K562 (cell line): ENCODE measurements around the gene USH2A. TPM values are rescaled to one million over a fixed set of nuclear protein-coding genes. Genes with fewer than 3 reads are reported as not detected.

Experiments used
- ATAC-seq: fragments of 200-7000 bp; cut with Tn5 transposase; 3 replicates; pipeline ENCODE4 v1.9.1; 2020; ENCODE audit warnings: moderate library complexity
- BruUV-seq: library from RNA; stranded (reverse); fragments of 400-500 nt; replicated peaks from 2 replicates; lab custom pipeline; 2021; lab: Mats Ljungman, UMichigan
- CTCF ChIA-PET: fragments of 300-600 bp; formaldehyde crosslinking; extraction: SDS; loops from one replicate; lab custom pipeline; 2021; ENCODE audit warnings: low intra/inter-chr PET ratio; lab: Yijun Ruan, JAX
- POLR2A ChIA-PET: fragments of 300-600, 350-650 bp; sonication (Branson Sonifier 250); formaldehyde crosslinking; extraction: SDS; loops from one replicate; lab custom pipeline; 2021; ENCODE audit warnings: antibody characterized with exemption, inconsistent platforms; lab: Yijun Ruan, JAX
- DNase-seq, 4 experiments: peaks; one replicate each; pipeline versions ENCODE4 v3.0.0 to v3.0.0-alpha.2; 2011 to 2018; ENCODE audit warnings: low spot score in 3 of 4, mixed read lengths in 3 of 4; ENCODE audit errors: extremely low read depth in 1 of 4
- FAIRE-seq: peaks from 2 replicates; lab custom pipeline; 2011; peaks lifted over from hg19 to GRCh38; lab: Jason Lieb, UNC
- H2AFZ ChIP-seq: 2 replicates; pipeline ENCODE4 v1.6.0; 2011; ENCODE audit warnings: low read depth, low read length, control low read depth, inconsistent platforms
- H3K27ac ChIP-seq: fragments of 200-600 bp; 3 replicates; pipeline ENCODE4 v1.8.0; 2011; ENCODE audit warnings: low read depth, mild to moderate bottlenecking, control low read depth, inconsistent platforms, low read length, moderate library complexity, mixed read lengths; ENCODE audit errors: extremely low read depth
- H3K27me3 ChIP-seq, 2 experiments: fragments of 300-600 bp in 1 of 2; 2 replicates in 1 of 2; 3 replicates in 1 of 2; pipeline versions ENCODE4 v1.6.0 to v1.8.0; 2011; ENCODE audit warnings: inconsistent platforms in 2 of 2, low read length in 2 of 2, mild to moderate bottlenecking in 1 of 2, mixed read lengths in 1 of 2, moderate library complexity in 1 of 2; ENCODE audit not compliant: control insufficient read depth in 2 of 2, insufficient read depth in 2 of 2
- H3K36me3 ChIP-seq: fragments of 300-600 bp; 3 replicates; pipeline ENCODE4 v1.8.0; 2011; ENCODE audit warnings: mild to moderate bottlenecking, low read length, inconsistent platforms; ENCODE audit not compliant: control insufficient read depth, insufficient read depth
- H3K4me1 ChIP-seq, 2 experiments: fragments of 200-600 bp in 1 of 2; replicated peaks in 1 of 2; 2 replicates in 1 of 2; 3 replicates in 1 of 2; pipeline versions ENCODE4 v1.5.1 to v1.8.0; 2011; ENCODE audit warnings: inconsistent platforms in 2 of 2, low read length in 2 of 2, mild to moderate bottlenecking in 1 of 2, mixed read lengths in 1 of 2, moderate library complexity in 1 of 2; ENCODE audit not compliant: control insufficient read depth in 2 of 2, insufficient read depth in 2 of 2
- H3K4me2 ChIP-seq: 2 replicates; pipeline ENCODE4 v1.6.1; 2011; ENCODE audit warnings: low read length, control low read depth, inconsistent platforms, mixed read lengths; ENCODE audit not compliant: insufficient read depth
- H3K4me3 ChIP-seq: fragments of 200-600 bp; sonication (generic), shearing (Covaris generic); 2 replicates; pipeline ENCODE4 v1.5.1; 2016; ENCODE audit warnings: control low read depth, inconsistent platforms
- H3K79me2 ChIP-seq: fragments of 200-600 bp; 3 replicates; pipeline ENCODE4 v1.8.0; 2011; ENCODE audit warnings: low read length, inconsistent platforms; ENCODE audit not compliant: control insufficient read depth, insufficient read depth
- H3K9ac ChIP-seq, 2 experiments: 2 replicates each; pipeline versions ENCODE4 v1.6.0 to v1.6.1; 2011; ENCODE audit warnings: low read depth in 2 of 2, low read length in 2 of 2, control low read depth in 1 of 2, inconsistent platforms in 1 of 2, mild to moderate bottlenecking in 1 of 2, mixed read lengths in 1 of 2; ENCODE audit not compliant: insufficient read depth in 1 of 2
- H3K9me1 ChIP-seq: one replicate; pipeline ENCODE4 v1.6.0; 2011; ENCODE audit warnings: inconsistent platforms, mild to moderate bottlenecking, low read length, moderate library complexity; ENCODE audit not compliant: control insufficient read depth, insufficient read depth
- H3K9me3 ChIP-seq: replicated peaks from 2 replicates; pipeline ENCODE4 v1.5.1; 2011; ENCODE audit warnings: low read depth, low read length, inconsistent platforms; ENCODE audit not compliant: control insufficient read depth, insufficient read depth
- H4K20me1 ChIP-seq: replicated peaks from 2 replicates; pipeline ENCODE4 v1.6.1; 2011; ENCODE audit warnings: low read length, inconsistent platforms, mixed read lengths; ENCODE audit not compliant: control insufficient read depth, insufficient read depth
- ADNP ChIP-seq: fragments of 200-800 bp; sonication (Bioruptor generic); IDR thresholded peaks from 2 replicates; pipeline ENCODE4 v1.6.1; 2016; ENCODE audit warnings: missing genetic modification characterization, missing compliant biosample characterization
- ASH1L ChIP-seq: fragments of 450-650 bp; IDR thresholded peaks from 2 replicates; pipeline ENCODE4 v1.6.1; 2018; ENCODE audit warnings: borderline replicate concordance, mild to moderate bottlenecking, low read depth; ENCODE audit not compliant: partially characterized antibody
- BDP1 ChIP-seq: IDR thresholded peaks from 3 replicates; pipeline ENCODE4 v1.6.1; 2011; ENCODE audit not compliant: insufficient read length, insufficient read depth
- HDAC1 ChIP-seq, 2 experiments: fragments of 450-650 bp; IDR thresholded peaks; 2 replicates each; pipeline ENCODE4 v1.6.1; 2016 to 2017; ENCODE audit warnings: inconsistent platforms in 1 of 2, mild to moderate bottlenecking in 1 of 2, moderate library complexity in 1 of 2
- IRF1 ChIP-seq: sonication (generic); formaldehyde crosslinking; IDR thresholded peaks from 2 replicates; pipeline ENCODE4 v1.8.0; 2022; ENCODE audit warnings: missing genetic modification reagents, mild to moderate bottlenecking, borderline replicate concordance
- KDM1A ChIP-seq, 2 experiments: fragments of 450-650 bp; IDR thresholded peaks; 2 replicates each; pipeline ENCODE4 v1.6.1; 2016; ENCODE audit warnings: mild to moderate bottlenecking in 2 of 2
- NFIC ChIP-seq: fragments of 450-650 bp; IDR thresholded peaks from 2 replicates; pipeline ENCODE4 v1.6.1; 2017; ENCODE audit warnings: mild to moderate bottlenecking, inconsistent platforms
- RBM17 ChIP-seq: fragments of 200-400 bp; formaldehyde crosslinking; IDR thresholded peaks from 2 replicates; pipeline ENCODE4 v1.6.1; 2017; ENCODE audit warnings: low read depth, mild to moderate bottlenecking, low read length, borderline replicate concordance
- TOE1 ChIP-seq, 2 experiments: fragments of 450-650 bp in 1 of 2; sonication (generic) in 1 of 2; formaldehyde crosslinking in 1 of 2; IDR thresholded peaks; 2 replicates each; pipeline versions ENCODE4 v1.7.1 to v1.8.0; 2016 to 2022; ENCODE audit warnings: borderline replicate concordance in 2 of 2, mild to moderate bottlenecking in 2 of 2, antibody characterized with exemption in 1 of 2, inconsistent platforms in 1 of 2, low read depth in 1 of 2, missing genetic modification reagents in 1 of 2, moderate library complexity in 1 of 2
- ZNF561 ChIP-seq: fragments of 450-650 bp; formaldehyde crosslinking; conservative IDR thresholded peaks from 2 replicates; pipeline ENCODE4 v1.4.0; 2020; ENCODE audit warnings: mild to moderate bottlenecking, moderate library complexity
- ZNF780A ChIP-seq: fragments of 250-450 bp; sonication (Bioruptor Pico); IDR thresholded peaks from 2 replicates; pipeline ENCODE4 v1.5.0; 2021; ENCODE audit warnings: mild to moderate bottlenecking
- WGBS: fragments of 100-300 bp; shearing (Covaris generic); methylation state at CpG from one replicate; pipeline ENCODE4 v1.1.6; 2016; ENCODE audit warnings: low coverage, mixed read lengths; ENCODE audit not compliant: insufficient coverage; ENCODE audit errors: missing lambda C conversion rate; 5-methylcytosine and 5-hydroxymethylcytosine counted together
- in situ Hi-C: fragments of 300-500 bp; cut with MboI; formaldehyde crosslinking; loops from 4 replicates; pipeline ENCODE4 v1.15.0; 2018; ENCODE audit warnings: inconsistent platforms, mixed read lengths
- intact Hi-C: fragments of 100-400 bp; cut with micrococcal nuclease; formaldehyde crosslinking; loops from 2 replicates; pipeline ENCODE4 v1.14.2; 2022
- polyA plus RNA-seq, 8 experiments: library from polyadenylated mRNA; depleted of rRNA in 4 of 8; stranded (reverse) in 5 of 8; unstranded in 3 of 8; fragments of >200 nt; fragmentation: Nextera tagmentation in 2 of 8; fragmentation: Illumina TruSeq in 1 of 8; extraction: Ambion mirVana in 2 of 8; extraction: Trizol in 1 of 8; gene quantifications; 2 replicates each; pipeline versions ENCODE4 v1.2.1 to v1.2.3, GENCODE V29; 2011 to 2014; ENCODE audit warnings: inconsistent platforms in 1 of 8, missing spikeins in 1 of 8
- total RNA-seq, 7 experiments: library from RNA; depleted of rRNA in 6 of 7; stranded (reverse); fragments of >200 nt in 6 of 7; fragmentation: Illumina TruSeq in 2 of 7; extraction: Trizol in 2 of 7; gene quantifications; 2 replicates each; pipeline versions ENCODE4 v1.2.1 to v1.2.3, GENCODE V29; 2011 to 2021; ENCODE audit warnings: low replicate concordance in 1 of 7
- TF ChIP-seq, protein P1 (sequence below), 2 experiments: fragments of 200-800 bp in 1 of 2; sonication (Bioruptor generic) in 1 of 2; sonication (generic) in 1 of 2; formaldehyde crosslinking in 1 of 2; IDR thresholded peaks in 1 of 2; conservative IDR thresholded peaks in 1 of 2; 2 replicates each; pipeline versions ENCODE4 v1.5.0 to v1.6.1; 2016 to 2020; ENCODE audit warnings: missing compliant biosample characterization in 1 of 2, missing genetic modification characterization in 1 of 2, missing genetic modification reagents in 1 of 2

USH2A gene
- total and polyA plus RNA-seq, 9 of the 15 experiments (the other 6 are each of a cell fraction or from before 2014, with no cell fraction given), result under 0.01 TPM; not detected in 7

DNA sequence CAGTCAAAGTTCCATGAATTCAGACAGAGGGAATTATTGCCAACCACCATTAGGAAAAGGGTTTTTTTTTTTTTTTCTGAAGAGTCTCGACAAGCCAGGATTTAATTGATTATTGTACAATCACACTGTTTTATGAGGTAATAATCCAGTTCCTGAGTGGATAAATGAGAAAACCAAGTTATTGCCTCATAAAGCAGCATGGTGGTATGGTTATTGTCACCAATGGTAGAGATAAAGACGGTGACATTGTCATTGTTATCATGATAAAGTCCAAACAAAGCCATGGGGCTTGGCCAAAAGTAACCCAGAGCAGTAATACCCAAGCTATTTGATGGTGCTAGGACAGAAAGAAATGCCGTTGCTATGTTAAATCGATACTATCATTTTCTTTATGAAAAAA lies 232.8 kb downstream of the USH2A start:
- no peaks in the 10 kb centered on the region for H3K79me2 ChIP-seq
- H3K27me3 ChIP-seq, result no peaks in the 10 kb centered on the region
- no peak overlapping the region for H2AFZ ChIP-seq
- intact Hi-C loops (no loop called here), in situ Hi-C loops (no loop called here)
- no TSS peak for BruUV-seq
- H3K36me3 ChIP-seq, result no peaks in the 10 kb centered on the region
- H3K4me2 ChIP-seq, result no peak overlapping the region
- no peaks in the 10 kb centered on the region for H4K20me1 ChIP-seq
- no peaks in the 10 kb centered on the region for H3K4me1 ChIP-seq
- no peak overlapping the region for H3K27ac ChIP-seq
- WGBS, result 0% methylated on average over 4 of the region's 4 CpGs
- ChIA-PET CTCF (no interaction called here), POLR2A (no interaction called here)
- no peak for ATAC-seq
- H3K9me3 ChIP-seq, result no peaks in the 10 kb centered on the region; the same call in 1 of the 2 replicates
- H3K9ac ChIP-seq, result no peak overlapping the region
- TF ChIP-seq BDP1 (no peak), ZNF561 (CRISPR knock-in tag) (no peak), HDAC1 (IDR thresholded peaks at IDR 0.05) (no peak), ASH1L (no peak), RBM17 (no peak), TOE1 (IDR thresholded peaks at IDR 0.05; ENCODE audit: borderline replicate concordance) (no peak), TOE1 (CRISPR knock-in tag; IDR thresholded peaks at IDR 0.05; ENCODE audit: borderline replicate concordance, low read depth) (no peak)
- TF ChIP-seq, all 486 proteins: peak for 0
- no peak overlapping the region for H3K4me3 ChIP-seq
- H3K9me1 ChIP-seq, result no peaks in the 10 kb centered on the region
- DNase-seq, result no peak
- FAIRE-seq, result no peak

- no TSS peak for BruUV-seq
- H3K4me1 ChIP-seq, result no peaks in the 10 kb centered on the region
- no peaks in the 10 kb centered on the region for H3K27me3 ChIP-seq
- 0% methylated on average over 2 of the region's 2 CpGs for WGBS
- in situ Hi-C loops (no loop called here), intact Hi-C loops (no loop called here)
- H3K36me3 ChIP-seq, result no peaks in the 10 kb centered on the region
- no peak for DNase-seq
- ChIA-PET POLR2A (no interaction called here), CTCF (no interaction called here)
- no peak overlapping the region for H3K9ac ChIP-seq
- H3K27ac ChIP-seq, result no peak overlapping the region
- H3K79me2 ChIP-seq, result no peaks in the 10 kb centered on the region
- H3K9me1 ChIP-seq, result no peaks in the 10 kb centered on the region
- H4K20me1 ChIP-seq, result no peaks in the 10 kb centered on the region
- TF ChIP-seq, protein P1, sequence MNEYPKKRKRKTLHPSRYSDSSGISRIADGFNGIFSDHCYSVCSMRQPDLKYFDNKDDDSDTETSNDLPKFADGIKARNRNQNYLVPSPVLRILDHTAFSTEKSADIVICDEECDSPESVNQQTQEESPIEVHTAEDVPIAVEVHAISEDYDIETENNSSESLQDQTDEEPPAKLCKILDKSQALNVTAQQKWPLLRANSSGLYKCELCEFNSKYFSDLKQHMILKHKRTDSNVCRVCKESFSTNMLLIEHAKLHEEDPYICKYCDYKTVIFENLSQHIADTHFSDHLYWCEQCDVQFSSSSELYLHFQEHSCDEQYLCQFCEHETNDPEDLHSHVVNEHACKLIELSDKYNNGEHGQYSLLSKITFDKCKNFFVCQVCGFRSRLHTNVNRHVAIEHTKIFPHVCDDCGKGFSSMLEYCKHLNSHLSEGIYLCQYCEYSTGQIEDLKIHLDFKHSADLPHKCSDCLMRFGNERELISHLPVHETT (CRISPR knock-in tag; conservative IDR thresholded peaks at IDR 0.05 in 1 of 2, IDR thresholded peaks at IDR 0.05 in 1 of 2), result no peak
- no peak for TF ChIP-seq KDM1A (IDR thresholded peaks at IDR 0.05)
- no peak for TF ChIP-seq ZNF780A
- TF ChIP-seq ADNP (tag), result no peak
- peak; percentile 66 for TF ChIP-seq NFIC
- no peak for TF ChIP-seq IRF1 (CRISPR knock-in tag)
- H3K4me2 ChIP-seq, result no peak overlapping the region
- no peak for FAIRE-seq
- no peak overlapping the region for H2AFZ ChIP-seq
- no peak overlapping the region for H3K4me3 ChIP-seq
- no peak for ATAC-seq
- no peaks in the 10 kb centered on the region; the same call in 1 of the 2 replicates for H3K9me3 ChIP-seq
Observed at GRCh38 chr1:216186816-216187215, 236.4 kb downstream of the USH2A start.
